ENCODE data around the gene ABCA4.
"Not testable (repeated sequence)": the region's sequence is repeated elsewhere in the genome, so short reads cannot be mapped to it uniquely, and the experiment has no call there.

Gene ABCA4

DNA sequence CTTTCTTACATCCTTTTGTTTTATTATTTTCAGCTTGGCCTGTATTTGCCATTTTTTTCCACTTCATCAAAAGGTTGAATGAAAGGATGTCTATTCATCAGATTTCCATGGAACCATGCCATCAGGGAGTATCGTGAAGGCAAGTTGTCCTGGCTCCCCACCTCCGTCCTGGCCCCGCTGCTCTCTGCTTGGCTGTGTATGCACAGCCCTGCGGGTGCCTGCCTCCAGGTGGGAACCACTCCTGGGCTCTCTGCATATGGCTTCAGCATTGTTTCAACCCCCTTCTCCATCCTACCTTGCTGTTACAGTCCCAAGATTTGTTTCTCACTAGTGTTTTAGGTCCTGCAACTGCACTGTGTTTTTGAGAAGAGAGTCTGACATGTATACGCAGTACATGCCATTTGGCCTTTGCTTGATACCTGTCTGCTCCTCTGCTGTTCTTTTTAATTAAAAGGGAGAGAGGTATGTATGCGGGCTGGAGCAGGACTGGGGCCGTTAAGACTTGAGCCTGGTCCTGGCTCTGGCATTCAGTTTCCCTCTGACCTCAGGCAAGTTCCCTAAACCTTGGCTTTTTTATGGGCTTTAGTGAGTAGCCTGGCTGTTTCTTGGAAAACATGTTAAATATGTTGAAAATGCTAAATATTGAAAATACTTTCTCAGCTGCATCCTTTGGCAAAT lies 141.8 kb downstream of the ABCA4 start:
- no peak for DNase-seq (ENCODE audit: low read depth in 2 of 2)

DNA sequence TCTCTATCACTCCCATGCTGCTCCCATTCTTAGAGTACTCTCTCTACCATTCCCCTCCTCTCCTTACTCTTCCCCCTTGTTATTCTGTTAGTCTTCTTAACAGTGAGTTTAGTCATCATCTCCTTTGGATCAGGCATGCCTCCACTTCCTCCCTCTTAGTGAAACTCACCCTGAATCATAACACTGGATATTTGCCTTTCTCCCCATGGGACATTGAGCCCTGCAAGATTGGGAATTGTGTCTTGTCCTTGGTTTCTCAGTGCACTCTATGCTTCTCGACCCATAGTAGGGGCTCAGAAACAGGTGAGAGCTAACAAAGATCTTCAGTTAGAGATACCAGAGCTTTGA lies 143.4 kb downstream of the ABCA4 start:
- DNase-seq (ENCODE audit: low read depth in 2 of 2) = no peak

DNA sequence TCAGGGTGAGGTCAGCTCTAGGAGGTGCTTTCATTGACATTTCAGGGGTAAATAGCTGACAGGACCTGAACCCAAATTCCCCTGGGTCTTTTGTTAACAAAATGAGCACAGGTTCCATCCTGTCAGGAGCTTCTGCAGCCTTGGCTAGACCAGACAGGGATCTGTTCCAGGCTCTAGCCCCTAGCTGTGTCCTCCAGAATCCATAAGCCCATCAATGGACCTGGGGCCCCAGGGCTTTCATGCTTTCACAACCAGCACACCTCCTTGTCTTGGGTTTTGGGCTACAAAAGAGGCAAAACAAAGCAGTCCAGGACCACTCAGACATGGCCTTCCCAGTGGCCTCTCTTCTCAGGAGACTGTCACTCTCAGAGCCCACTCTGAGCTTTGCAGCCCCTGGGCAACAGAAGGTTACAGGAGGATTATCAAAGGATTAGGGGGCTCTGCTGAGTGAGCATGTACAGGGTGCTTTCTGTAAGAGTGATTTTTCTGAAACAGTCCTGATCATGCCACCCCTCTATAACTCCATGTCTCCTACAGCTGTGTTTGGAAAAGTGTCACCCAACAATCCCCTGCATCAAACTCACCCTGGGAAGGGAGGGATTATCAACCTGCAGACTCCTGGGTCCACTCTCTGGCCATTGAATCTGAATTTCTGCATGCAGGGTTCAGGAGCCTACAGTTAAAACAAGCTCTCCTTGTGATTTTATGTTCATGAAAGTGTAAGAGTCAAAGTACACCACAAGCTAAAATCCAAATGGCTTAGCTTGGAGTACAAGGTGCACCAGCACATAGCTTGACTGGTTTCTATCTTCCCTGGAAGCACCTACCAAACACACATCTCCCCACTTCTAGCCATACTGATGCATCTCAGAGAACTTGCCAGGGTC lies 144.0 kb downstream of the ABCA4 start:
- DNase-seq (ENCODE audit: low read depth in 2 of 2) = no peak

DNA sequence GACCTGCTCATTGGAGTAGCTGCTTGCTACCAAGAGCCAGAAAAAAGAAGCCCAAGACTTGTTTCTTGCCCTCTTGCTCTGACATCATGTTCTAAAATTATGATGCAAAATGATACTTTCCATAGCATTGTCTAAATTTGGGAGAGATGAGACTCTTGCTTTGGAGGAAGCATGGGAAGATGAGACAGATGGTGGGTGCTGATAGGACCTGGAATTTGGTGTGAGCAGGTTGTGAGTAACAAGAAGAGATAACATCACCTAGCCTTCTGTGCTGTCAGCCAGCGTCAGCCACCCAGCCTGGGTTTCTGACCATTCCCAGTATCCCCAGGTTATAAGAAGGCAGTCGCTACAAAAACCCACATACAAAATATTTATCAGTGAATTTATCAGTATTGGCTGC lies 144.7 kb downstream of the ABCA4 start:
- DNase-seq (ENCODE audit: low read depth in 2 of 2) = no peak

DNA sequence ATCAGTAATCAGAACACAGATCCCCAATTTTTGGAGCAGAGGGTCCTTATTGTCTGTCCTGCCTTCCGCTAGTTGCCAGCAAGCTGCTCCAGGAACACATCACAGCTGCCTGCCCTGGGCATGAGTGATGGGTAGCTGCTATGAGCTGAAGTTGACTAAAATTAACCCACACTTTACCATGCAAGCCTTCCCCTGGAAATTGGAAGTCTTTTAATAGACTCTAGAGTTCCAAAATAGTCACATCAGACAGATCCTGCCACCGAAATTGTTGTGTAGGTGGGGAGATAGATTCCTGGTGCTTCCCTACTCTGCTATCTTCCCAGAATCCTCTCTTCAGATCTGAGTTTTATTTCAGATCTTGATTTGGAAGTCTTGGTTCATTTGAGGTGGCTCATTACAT lies 148.6 kb downstream of the ABCA4 start:
- DNase-seq (ENCODE audit: low read depth in 2 of 2) = no peak

DNA sequence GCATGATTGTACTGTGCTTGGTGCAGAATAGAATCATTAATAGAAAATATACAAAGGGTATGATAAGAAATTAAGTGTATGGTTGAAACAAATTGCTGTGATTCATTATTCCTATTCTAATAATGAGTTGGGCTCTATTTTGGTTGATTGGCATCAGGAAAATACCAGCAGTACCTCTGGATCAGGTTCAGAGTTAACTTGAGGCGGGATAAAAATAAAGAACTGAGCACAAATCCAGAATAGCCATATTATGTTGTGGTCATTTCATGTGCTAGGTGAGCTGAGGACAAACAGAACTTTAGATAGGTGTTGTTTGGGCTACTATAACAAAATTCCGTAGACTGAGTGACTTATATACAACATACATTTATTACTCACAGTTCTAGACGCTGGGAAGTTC lies 151.1 kb downstream of the ABCA4 start:
- DNase-seq (ENCODE audit: low read depth in 2 of 2) = no peak

DNA sequence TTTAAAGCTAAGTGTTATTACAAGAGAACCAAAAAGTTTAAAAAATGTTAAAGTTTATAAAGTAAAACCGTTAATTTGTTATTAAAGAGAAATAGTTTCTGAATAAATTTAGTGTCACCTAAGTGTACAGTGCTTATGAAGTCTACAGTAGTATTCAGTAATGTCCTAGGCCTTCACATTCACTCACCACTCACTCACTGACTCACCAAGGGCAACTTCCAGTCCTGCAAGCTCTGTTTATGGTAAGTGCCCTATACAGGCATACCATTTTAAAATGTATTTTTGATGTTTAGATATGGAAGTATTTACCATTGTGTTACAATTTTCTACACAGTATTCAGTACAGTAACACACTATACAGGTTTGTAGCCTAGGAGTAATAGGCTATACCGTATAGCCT lies 151.6 kb downstream of the ABCA4 start:
- no peak for DNase-seq (ENCODE audit: low read depth in 2 of 2)

DNA sequence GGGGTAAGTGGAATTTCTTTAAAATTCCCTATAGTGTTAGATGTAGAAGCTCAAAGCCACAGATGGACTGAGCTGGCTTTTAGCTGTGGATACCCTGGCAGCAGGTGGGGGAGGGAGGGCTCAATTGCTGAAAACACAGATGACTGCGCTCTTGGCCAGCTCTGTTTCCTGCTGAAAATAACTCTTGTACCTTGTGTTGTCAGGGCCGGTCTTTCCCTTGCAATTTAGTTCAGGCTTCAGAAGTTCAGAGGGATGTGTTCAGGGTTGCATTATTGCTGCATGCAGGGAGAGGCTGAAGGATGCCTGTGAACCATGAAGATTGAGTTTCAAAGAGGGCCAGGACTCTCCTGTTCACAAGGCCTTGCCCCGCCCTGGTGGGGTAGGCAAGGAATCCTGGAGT lies 153.6 kb downstream of the ABCA4 start:
- no peak for DNase-seq (ENCODE audit: low read depth in 2 of 2)

DNA sequence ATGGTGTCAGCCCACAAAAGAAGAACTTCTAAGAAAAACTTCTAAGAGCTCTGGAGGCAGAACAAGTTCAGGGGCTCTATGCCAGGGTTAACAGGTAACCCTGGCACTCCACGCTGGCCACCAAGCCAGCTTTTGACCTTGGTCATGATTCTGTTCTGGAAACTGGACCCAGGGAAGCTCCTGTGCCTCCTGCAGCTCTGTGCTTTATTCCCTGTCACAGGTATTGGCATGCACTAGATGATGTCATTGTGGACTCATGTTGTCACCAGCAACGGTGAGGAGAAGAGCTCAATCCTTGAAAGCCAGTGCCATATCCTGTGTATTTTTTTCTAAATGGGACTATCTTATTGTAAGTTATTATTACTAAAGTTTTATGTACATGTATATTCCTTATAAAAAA lies 155.1 kb downstream of the ABCA4 start:
- no peak for DNase-seq (ENCODE audit: low read depth in 2 of 2)

DNA sequence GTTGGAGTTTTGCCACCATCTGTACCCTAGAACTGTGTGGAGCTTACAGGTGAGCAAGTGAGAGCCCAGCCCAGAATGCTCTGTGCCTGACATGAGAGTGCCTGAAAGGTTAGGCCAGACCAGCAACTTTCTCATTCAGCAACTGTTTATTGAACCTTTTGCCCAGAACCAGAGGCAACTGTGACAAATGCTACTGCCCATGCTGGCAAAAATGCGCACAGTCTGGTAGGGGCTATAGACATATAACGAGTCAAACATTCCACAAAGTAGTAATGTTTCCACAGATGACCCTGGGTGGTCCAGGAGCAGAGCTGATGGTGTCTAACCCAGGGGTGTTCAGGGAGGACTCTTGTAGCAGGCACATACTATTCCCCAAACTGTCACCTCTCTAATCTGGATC lies 155.7 kb downstream of the ABCA4 start:
- DNase-seq (ENCODE audit: low read depth in 2 of 2) = no peak

DNA sequence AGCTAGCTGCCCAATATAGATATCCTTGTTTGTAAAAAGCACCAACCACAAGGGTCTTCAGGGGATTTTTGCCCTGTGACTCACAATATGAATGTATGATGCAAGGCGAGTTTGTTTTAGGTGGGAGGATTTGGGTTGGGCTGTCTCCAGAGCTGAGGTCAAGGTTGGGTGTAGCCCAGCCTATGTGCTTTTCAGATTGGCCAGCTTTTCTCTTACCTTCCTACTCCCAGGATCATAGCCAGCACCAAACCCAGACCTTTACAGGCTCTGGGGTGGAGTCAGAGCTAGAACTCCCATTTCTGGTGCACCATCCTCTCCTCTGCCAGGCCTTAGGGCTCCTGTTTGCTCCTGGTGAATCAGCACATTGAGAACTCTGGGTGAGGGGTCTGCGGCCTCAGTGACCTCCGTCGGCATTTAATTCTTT lies 156.2 kb downstream of the ABCA4 start:
- DNase-seq (ENCODE audit: low read depth in 2 of 2) = no peak

DNA sequence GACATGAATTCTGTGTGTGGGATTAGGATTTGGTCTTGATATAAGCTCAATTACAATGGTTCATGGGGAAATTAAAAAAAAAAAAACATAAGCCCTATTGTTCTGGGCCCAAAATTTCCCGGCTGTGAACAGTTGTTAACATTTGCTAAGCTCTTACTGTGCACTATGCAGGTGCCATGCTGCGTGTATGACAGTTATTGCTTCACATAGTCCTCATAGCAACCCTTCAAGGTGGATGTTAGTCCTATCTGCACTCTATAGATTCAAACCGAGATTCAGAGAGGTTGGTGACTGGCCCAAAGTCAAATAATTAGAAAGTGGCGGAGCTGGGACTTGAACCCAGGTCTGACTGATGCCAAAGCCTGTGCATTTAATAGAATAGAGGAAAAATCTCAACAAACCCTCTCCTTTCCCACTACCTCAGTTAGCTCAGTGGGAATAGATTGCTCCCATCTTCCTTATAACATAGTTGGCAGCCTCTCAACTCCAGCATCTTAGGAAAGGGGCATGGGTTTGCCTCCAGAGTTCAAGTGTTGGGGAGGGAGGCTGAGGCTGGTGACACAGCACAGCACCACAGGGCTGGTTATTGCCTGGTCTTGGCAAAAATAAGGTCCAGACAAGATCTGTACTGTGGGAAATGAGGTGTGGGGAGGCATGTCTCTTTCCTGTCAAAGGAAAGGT lies 156.7 kb downstream of the ABCA4 start:
- no peak for DNase-seq (ENCODE audit: low read depth in 2 of 2)

DNA sequence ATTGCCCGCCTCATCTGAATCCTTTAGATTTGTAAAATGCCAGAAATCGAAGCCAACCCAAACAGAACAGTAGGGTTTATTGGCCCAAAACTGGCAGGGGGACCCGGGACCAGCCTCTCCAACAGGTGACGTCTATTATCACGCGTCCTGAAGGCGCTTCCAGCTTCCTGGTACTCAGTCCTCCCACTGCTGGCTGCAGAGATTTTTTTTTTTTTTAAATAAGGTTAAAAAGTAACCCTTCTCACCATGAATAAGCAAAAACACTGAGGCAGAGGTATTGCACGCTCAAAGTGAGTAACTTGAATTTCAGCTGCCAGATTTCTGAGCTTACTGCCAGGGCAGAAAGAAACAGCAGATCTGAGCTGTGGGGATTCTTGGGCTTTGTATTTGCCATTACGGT lies 157.4 kb downstream of the ABCA4 start:
- no peak for DNase-seq (ENCODE audit: low read depth in 2 of 2)

DNA sequence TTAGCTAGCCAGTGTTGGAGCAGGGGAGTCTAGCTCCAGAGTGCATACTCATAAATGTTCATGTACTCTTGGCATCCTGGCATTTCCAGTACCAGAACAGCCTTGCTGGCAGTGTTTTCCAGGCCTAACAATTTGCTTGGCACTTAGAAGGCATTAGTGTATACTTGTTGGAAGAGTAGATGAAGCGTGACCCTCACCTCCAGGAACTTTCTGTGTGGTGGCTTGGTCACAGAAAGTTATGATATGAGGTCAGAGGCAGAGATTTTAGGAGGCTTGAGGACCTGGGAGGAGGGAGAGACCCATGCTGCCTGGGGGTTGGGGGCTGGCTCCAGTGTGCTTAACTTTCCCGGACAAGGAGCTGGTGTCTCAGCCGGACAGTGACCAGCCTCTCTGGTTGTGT lies 159.0 kb downstream of the ABCA4 start:
- DNase-seq (ENCODE audit: low read depth in 2 of 2) = no peak

DNA sequence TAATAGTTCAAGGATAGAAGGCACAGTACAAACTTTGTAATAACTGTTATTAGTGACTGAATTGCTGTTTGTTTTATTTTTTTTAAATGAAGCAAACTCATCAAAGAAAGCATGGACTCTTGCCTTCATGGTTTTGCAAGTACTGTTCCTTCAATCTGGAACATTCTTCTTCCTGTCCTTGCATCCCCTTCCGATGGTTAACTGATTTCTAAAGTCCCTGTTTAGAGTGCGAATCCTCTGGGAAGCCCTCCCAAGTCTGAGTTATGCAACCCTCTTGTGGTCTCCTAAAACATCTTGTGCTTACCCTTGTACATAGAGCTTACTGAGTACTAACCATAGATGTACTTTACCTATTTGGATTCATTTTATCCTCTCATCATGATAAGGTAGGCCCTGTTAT lies 159.5 kb downstream of the ABCA4 start:
- no peak for DNase-seq (ENCODE audit: low read depth in 2 of 2)

DNA sequence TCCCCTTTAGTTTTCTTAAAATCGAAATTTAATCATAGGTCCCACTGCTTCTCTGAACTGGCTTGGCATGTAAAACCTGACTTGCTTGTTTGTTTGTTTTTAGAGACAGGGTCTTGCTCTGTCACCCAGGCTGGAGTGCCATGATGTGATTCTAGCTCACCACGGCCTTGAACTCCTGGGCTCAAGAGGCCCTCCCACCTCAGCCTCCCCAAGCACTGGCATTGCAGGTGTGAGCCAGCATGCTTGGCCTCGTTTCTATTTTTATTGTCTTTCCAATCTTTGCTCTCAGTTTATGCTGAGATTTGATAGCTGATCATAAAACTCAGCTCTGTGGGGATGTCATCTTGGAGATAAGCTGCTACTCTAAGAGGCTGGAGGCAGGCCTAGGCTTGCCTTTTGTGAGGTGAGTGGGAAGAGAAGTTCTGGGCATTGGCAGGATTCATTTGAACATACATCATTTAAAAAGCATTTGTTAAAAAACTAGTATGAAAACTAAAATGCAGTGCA lies 160.3 kb downstream of the ABCA4 start:
- no peak for DNase-seq (ENCODE audit: low read depth in 2 of 2)

DNA sequence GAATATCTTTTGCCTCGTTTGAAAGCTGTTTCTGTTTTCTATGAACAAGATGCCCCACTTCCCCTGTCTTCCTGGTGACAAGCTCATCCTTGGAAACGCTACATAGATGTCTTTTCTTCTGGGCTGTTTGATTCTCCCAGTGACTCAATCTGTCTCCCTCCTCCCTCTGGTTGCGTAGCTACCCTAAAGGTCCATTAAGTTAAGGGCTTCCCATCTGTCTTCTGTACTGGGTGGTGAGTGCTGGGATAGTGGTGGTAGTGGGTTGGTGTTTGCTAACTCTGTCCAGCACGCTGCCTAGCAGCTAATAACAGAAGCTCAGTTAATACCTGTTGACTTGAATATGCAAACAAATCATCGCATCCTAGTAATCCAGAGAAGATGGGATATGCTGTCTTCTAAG lies 161.5 kb downstream of the ABCA4 start:
- no peak for DNase-seq (ENCODE audit: low read depth in 2 of 2)

DNA sequence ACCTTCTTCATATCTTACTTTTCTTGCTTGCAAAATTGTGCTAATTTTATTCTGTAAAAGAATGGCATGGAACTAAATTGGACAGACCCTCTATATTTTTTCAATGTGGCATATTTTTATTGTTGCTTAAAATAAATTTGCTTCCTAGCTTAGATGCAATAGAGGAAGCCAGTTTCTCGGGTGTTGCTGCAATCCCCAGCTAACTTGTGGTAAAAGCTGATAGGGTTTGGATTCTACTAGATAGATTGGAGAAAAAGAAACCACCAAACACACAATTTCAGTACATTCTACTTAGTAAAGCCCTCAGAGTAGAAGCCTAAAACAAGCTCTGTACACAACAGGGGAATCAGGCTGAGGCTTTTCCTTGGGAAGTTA lies 162.2 kb downstream of the ABCA4 start:
- no peak for DNase-seq (ENCODE audit: low read depth in 2 of 2)

DNA sequence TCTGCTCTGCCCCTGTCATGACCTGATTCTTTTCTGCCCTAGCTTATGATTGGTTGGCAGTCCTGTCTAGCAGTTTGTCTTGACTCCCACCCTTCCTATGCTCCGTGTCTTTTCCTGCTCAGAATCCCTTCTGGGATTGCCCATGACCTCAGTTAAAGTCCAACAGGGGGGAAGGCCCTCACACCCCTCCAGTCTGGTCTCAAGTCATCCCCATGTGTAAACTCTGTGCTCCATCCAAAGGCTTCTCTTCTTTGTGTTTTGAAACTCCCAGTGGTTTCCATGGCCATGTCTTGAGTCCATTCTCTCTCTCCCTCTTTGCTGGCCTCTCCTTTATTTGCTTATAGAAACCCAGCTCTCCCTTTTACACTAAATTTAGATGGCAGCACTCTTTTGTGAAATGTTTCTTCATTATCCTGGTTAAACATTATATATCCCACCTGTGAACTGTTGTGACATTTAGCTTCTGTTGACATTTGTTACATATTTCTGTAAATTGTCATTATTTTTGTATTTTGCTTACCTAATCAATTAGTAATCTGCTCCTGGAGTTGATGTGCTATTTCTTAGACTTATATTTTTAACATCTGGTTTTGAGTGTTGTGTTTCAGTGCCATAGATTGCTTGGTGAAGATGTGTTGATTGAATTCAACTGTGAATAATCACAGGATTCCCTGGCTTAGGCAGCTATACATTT lies 162.8 kb downstream of the ABCA4 start:
- no peak for DNase-seq (ENCODE audit: low read depth in 2 of 2)

DNA sequence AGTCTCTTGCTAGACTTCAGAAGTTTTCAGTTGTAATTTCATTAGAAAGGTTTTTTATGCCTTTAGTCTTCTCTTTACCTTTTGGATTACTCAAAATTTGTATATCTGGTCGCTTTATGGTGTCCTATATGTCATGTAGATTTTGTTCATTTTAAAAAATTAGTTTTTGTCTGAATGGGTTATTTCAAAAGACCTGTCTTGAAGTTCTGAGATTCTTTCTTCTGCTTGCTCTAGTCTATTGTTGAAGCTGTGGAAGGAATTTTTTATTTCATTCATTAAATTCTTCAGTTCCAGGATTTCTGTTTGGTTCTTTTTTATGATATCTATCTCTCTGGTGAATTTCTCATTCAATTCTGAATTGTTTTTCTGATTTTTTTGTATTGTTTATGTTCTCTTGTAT lies 165.2 kb downstream of the ABCA4 start:
- no peak for DNase-seq (ENCODE audit: low read depth in 2 of 2)

DNA sequence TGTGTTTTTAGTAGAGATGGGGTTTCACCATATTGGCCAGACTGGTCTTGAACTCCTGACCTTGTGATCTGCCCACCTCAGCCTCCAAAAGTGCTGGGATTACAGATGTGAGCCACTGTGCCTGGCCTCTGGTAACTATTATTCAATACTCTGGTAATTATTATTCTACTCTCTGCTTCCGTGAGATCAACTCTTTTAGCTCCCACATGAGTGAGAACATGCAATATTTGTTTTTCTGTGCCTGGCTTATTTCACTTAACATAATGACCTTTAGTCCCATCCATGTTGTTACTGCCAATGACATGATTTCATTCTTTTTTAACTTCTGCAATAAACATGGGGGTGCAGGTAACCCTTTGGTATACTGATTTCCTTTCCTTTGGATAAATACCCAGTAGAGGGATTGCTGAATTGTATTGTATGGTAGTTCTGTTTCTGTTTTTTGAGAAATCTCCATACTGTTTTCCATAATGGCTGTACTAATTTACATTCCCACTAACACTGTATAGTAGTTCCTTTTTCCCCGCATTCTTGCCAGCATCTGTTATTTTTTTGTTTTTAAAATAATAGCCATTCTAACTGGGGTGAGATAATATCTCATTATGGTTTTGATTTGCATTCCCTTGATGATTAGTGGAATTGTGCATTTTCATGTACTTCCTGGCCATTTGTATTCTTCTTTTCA lies 173.8 kb downstream of the ABCA4 start:
- DNase-seq (ENCODE audit: low read depth in 2 of 2) = not testable (repeated sequence)

Data from stimulated activated CD4-positive, alpha-beta T cell treated with anti-CD3 and anti-CD28 coated beads, Interleukin-15, amount 100 ng/mL, for 48 hours (primary cell).